ENCODE measurements around the gene GAB2.

GRCh38 chr11:78262691-78263090 is 154.9 kb downstream of the GAB2 start:
- TF ChIP-seq POLR2A (IDR thresholded peaks at IDR 0.05; ENCODE audit: low read depth, low read length) (no peak), POLR2AphosphoS5 (IDR thresholded peaks at IDR 0.05; ENCODE audit: low read depth, low read length) (no peak), TAF1 (IDR thresholded peaks at IDR 0.05; ENCODE audit: low read depth, low read length) (no peak), SPI1 (IDR thresholded peaks at IDR 0.05; ENCODE audit: low read depth, low read length) (no peak), POU2F2 (IDR thresholded peaks at IDR 0.05; ENCODE audit: low read depth, low read length) (no peak)
